Cardiac septum (tissue), 1 donor: ENCODE data around the gene NEDD4L. TPM values are rescaled to one million over a fixed set of nuclear protein-coding genes. Genes with fewer than 3 reads are reported as not detected.
"Not testable (repeated sequence)": the region's sequence is repeated elsewhere in the genome, so short reads cannot be mapped to it uniquely, and the experiment has no call there.

Experiments
- DNase-seq: peaks from one replicate; pipeline ENCODE4 v3.0.0-alpha.2; 2020; ENCODE audit warnings: low spot score
- intact Hi-C: fragments of 100-400 bp; cut with DNase I; formaldehyde crosslinking; loops from one replicate; pipeline ENCODE4 v1.14.0; 2022
- total RNA-seq: library from RNA; stranded (reverse); fragmentation: NEBNext Ultra II Directional; extraction: Animal tissue kit (Norgen Biotek cat#: 25700); gene quantifications from one replicate; pipeline ENCODE4 v1.2.1, GENCODE V29; 2021
- donor health status: DM: no; HTN: no; CAD: no.

The NEDD4L gene
- total RNA-seq, 1 donor from 2014 or later, result 49.3 TPM

DNA sequence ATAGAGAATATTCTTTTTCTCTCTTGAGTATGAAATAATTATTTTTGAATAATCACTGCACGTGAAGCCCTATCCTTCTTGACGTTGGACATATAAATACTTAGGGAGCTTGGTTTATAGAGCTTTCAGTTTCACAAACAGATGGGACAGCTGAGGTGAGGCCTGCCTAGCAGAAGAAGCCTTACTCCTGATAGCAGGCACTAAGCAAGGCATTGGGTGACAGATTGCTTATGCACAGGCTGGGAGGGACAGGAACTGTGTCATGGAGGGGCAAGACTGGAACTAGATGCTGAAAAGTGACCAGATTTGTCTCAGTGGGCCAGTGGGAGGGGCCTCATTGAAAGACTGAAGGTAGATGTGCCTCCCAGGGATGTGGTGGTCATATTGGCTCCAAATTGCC is 220.8 kb downstream of the NEDD4L start:
- DNase-seq, result no peak
- intact Hi-C loops, result no loop called here

DNA sequence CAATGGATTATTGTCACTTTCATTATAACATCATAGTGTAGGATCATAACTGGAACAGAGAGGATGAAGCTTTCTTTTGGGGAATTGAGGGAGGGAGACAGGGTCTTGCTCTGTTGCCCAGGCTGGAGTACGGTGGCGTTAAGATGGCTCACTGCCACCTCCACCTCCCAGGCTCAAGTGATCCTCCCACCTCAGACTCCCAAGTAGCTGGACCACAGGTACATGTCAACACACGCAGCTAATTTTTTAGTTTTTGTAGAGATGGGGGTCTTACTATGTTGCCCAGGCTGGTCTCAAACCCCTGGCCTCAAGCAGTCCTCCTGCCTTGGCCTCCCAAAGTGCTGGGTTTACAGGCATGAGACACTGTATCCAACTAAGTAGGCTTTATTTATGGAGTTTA is 221.5 kb downstream of the NEDD4L start:
- intact Hi-C loops, DNase-seq: not testable (repeated sequence)

DNA sequence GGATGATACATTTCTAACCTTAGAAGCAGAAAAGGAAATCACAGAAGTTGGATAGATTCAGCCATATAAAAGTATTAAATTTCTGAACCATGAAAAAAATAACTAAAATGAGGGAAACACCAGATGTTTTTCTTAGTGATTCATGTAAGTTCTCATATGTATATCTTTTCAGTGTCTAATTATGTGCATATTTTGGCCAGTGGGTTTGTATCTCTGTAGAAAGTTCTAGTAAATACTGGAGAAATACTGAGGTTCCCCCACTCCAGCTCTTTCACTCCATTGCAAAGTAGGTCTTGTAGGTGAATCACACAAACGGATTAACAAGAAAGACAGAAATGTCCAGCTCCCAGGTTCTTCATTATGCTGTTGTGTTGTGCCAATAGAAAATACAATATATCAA is 222.3 kb downstream of the NEDD4L start:
- intact Hi-C loops, result no loop called here
- DNase-seq, result no peak

DNA sequence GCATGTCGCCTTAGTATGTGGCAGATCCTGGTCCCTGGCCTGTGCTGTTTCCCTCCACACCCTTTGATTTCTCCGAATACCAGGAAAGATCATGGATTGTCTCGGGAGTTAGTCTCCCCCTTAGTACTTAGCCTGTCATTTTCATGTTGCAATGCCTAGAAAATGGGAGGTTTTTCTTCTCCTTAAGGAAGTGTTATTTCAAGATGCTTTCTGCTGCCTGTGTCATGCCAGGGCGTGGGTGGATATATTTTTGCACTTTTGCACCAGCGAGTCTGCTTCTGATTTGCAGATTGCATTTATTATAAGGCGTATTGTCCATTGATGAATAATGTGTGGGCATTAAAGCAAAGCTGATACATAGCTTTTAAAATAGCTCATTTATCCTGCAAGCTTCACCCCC is 223.5 kb downstream of the NEDD4L start:
- intact Hi-C loops, result no loop called here

DNA sequence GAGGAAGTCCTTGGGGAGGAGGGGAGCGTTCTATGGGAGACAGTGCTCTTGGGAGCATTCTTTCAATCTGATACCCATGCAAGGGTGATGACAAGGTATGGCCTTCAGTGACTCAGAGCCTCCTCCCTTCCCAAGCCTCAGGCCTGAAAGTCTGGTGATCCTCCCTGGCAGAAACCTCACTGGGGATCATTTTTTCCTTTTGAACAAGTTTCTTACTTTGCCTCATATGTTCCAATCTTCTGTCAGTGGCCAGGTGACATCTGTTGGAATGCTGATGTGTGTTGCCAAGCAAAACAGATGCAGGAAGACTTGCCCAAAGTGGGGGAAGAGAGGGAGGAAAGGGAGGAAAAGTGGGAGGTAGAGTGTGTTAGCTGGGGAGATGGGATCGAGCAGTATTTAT is 224.8 kb downstream of the NEDD4L start:
- DNase-seq, result no peak
- intact Hi-C loops, result no loop called here

More for the DNA sequence above, 223.5 kb downstream of the NEDD4L start:
- no peak for DNase-seq

DNA sequence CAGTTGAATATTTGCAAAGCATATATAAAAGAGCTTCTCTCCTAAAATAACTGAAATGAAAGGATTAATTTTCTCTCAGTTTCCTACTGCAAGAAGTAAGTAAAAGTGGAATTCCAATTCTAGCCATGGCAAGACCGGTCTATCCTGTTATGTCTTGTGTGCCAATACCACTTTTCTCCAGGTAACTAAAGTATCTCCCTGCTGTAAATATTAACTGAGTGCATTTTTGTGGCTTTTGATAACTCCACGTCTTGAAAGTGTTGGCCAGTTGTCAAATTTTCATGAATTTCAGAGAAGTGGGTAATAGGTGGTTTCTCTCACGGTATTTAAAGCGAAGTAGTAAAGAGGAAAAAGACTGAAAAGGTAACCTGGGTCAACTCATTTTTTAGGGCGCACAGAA is 225.9 kb downstream of the NEDD4L start:
- no peak for DNase-seq
- intact Hi-C loops, result no loop called here

DNA sequence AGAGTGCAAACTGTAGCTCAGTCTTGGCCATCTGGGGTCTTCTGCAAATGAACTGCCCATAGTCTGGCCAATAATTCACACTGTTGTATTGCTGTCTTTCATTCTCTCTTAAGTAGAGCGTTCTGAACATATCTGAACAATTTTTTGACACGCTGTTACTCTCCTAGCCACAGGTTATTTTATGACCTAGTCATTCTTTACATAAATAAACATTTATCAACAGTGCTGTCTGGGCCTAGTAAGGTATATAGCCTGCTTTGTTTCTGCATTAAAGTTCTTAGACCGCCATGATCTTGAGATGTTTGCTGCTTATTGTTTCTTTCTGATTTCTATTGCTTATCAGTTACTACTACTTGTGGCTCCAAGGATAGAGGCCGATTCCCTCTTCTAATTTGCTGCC is 226.4 kb downstream of the NEDD4L start:
- intact Hi-C loops, result no loop called here
- no peak for DNase-seq

DNA sequence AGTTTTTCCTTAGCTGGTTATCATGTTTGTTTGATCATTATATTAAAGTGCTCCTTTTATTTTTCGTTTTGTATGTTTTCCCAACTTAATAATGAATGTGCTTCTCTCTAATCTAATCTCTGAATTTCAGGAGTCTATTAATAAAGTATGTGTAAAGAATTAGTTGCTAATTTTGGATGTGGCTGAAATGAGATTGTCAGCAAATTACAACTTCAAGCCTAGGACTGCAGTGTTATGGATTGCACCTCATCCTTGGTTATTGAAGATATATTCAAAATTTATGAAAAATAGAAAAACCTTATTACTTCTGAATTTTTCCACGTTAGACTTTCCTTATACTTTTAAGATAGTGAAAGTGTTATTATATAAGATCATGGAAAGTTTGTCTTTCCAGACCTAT is 227.7 kb downstream of the NEDD4L start:
- DNase-seq, result no peak
- intact Hi-C loops, result no loop called here

DNA sequence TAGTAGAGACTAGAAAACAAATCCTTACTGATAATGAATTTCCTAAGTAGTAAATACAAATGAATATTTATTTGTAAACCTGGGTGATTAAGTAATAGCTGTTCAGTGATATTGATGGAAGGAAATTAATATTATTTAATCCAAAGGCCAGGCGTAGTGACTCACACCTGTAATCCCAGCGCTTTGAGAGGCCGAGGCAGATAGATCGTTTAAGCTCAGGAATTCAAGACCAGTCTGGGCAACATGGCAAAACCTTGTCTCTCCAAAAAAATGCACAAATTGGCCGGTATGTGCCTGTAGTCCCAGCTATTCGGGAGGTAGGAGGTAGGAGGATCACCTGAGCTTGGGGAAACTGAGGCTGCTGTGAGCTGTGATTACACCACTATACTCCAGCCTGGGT is 228.2 kb downstream of the NEDD4L start:
- no peak for DNase-seq
- intact Hi-C loops, result no loop called here

DNA sequence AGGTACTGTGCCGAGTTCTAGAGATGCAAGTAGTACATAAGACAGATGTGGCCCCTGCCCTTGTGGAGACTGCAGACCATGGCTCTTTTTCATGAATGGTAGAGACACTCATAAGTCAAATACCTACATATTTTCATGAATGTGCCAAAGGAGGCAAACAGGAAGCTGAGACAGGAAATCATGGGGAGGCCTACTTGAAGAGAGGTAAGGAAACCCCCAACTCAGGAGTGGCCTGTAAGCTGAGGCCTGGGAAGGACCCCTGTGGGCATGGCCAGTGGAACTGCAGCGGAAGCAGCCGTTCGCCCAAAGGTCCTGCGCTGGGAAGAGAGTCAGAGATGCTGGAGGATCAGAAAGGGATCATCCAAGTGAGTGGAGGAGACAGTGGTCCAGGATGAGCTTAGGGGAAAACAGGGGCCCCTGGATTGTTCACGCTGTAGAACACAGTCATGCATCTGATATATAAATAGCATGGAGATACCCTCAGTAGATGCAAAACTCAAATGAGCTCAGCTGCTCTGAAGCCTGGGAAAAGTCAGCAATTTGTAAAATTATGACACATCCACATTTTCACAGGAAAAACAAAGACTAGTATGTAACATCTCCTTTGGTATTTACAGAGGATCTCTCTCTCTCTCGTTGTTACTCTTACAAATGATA is 228.9 kb downstream of the NEDD4L start:
- no peak for DNase-seq
- intact Hi-C loops, result no loop called here

DNA sequence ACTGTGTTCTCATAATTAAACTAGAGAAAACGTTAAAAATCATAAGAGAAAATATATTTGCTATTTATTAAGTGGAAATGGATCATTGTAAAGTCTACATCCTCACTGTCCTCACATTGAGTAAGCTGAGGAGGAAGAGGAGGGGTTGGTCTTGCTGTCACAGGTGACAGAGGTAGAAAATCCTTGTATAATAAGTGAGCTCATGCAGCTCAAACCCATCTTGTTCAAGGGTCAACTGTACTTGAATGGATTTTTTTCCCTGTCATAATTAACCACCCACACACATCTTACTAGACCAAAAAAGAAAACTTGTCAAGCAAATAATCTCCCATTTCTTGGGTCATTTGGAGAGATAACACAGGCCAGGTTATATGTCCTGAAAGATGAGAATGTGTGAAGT is 231.2 kb downstream of the NEDD4L start:
- DNase-seq, result no peak
- intact Hi-C loops, result no loop called here

DNA sequence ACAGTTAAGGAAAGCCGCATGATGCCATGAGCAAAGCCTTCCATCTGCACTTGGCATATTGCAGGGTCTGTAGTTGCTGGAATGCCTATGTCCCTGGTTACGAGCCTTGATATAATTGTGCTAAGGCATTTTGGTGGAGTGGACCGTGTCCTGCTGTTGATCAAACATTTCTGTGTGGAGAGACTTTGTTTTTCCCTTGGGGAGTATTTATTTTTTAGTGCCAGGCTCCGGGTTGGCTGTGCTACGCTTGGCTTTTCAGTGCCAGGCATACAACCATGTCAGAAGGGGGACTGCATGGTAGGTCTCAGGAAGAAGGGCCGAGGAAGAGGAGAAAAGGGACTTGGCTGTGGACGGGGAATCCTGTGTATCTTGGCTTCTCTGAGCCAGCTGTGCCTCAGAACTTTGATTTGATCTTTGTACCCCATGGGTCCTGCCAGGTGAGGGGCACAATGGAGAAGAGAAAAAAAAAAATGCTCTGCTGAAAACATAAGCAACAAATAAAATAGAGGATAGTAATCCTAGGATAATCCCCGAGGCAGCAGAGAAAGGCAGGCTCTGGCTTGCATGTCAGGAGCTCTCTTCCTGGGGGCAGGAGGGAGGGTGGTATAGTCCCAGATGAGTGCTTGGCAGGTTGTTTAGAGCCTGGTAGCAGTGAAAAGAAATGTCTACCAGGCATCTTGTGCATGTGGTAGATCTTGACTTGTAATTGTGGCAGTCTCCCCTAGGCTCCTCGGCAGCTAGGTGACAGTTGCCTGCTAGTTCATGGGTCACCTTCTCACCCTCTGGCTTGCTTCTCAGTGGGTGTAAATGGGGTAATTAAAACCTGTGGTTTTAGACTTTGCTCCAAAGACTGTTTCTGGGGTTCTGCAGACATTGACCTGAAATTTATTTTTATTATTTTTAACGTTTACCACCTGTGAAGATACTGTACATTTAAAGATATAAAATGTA is 233.0 kb downstream of the NEDD4L start:
- DNase-seq, result no peak
- intact Hi-C loops, result no loop called here

DNA sequence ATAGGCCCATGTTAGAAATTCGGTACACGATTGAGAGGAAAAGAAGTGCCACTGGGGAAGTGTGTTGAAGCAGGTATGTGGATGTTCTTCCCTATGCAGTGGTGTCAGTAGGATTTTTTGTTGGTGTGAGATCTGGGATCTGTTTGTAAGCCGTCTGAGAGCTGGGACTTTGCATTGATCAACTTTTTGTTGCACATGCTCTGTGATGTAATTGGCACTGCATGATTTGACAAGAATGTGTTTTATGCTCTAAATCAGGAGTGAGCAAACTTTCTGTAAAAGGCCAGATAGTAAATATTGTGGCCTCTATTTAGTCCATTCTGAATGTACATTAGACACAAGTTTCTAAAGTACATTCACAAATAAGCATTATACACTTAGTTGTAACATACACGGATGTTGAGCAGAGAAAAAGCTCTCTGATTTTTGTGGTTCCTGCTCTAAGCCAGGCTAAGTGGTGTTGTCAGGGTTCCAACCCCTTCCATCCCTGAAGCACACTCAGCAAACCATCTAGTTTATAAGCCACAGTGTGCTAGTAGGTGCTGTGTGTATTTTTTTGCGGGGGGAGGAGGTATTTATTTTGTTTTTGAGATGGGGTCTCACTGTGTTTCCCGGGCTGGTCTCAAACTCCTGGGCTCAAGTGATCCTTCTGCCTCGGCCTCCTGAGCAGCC is 235.6 kb downstream of the NEDD4L start:
- intact Hi-C loops, result no loop called here
- no peak for DNase-seq

DNA sequence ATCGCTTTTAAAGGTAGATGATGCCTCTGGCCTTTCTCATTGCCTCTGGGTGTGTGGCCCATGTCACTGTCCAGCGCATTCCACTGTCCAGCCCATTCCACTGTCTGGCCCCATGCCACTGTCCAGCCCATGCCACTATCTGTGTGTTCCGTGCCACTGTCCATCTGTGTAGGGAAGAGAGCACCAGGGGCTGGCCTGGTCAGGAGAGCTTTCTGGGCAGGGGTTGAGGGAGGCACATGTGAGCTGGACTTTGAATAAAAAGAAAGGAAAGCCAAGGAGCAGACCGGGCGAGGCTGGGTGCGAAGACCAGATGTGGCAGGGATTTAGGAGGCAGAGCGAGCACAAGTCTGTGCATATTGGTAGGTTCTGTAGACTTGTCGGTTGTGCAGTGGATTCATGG is 236.2 kb downstream of the NEDD4L start:
- DNase-seq, result no peak
- intact Hi-C loops, result no loop called here

DNA sequence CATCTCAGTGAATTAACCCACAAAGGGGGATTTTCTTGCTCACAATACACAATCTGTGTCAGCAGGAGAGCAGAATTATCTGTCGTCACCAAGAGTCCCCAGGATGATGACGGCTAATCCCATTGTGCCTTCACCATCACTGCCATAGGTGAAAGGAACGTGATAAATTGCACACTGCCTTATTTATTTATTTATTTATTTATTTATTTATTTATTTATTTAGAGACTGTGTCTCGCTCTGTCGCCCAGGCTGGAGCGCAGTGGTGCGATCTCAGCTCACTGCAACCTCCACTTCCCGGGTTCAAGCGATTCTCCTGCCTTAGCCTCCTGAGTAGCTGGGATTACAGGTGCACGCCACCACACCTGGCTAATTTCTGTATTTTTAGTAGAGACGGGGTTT is 238.8 kb downstream of the NEDD4L start:
- intact Hi-C loops, DNase-seq: not testable (repeated sequence)

DNA sequence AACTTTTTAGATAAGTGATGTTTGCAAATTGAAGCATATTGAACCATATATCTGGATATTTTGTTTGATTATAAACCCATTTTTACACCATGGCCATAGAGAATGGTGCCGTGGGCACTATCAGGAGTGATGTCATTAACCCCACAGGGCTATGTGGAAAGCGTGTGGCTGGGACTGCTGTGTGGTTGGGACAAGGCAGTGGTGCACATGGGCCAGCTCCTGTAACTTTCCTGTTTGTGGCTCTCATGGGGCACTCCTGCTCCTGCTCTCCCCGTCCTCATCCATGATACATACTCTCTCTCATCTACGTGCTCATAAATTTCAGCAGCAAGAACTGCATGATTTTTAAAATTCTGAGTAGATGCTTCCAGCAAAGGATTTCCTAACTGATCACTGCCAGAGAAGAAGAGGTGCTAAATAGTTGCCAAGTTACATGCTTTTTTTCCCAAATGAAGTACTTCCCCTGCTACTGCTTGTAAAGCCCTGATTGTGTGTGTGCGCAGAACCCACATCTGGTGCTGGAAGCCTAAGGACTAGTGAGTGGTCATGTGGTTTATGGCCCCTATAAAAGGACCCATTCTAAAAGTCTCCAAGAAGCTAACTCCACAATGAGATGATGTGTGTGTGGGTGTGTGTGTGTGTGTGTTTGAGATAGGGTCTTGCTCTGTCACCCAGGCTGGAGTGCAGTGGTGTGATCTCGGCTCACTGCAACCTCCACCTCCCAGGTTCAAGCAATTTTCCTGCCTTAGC is 240.8 kb downstream of the NEDD4L start:
- DNase-seq, result no peak
- intact Hi-C loops, result no loop called here

DNA sequence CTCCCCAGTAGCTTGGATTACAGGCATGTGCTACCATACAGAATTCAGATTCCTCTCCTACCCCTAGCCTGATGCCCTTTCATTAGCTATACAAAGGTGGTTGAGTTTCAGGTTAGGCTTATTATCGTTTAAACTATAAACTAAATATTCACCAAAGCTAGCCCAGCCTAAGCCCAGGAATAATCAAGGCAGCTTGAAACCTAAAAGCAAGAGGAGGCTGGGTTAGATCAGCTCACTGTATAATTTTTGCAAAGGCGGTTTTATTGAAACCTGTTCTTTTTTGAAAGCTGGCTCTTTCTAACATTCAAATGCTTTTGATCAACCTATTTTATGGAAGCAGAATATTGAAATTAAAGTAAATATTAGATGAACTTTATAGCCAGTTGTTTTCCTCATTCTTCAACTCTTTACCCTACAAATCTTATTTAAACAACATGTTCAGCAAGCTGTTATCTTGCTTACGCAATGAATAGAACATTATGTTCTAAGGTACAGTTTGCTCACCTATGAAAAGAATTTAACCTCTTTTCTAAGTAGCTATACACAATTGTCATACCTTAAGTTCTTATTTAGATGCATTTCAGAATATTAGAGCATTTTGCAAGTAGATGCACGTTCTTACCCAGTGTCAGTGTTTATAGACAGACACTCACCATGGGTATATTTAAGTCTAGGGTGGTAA is 241.6 kb downstream of the NEDD4L start:
- intact Hi-C loops, result no loop called here
- DNase-seq, result no peak

DNA sequence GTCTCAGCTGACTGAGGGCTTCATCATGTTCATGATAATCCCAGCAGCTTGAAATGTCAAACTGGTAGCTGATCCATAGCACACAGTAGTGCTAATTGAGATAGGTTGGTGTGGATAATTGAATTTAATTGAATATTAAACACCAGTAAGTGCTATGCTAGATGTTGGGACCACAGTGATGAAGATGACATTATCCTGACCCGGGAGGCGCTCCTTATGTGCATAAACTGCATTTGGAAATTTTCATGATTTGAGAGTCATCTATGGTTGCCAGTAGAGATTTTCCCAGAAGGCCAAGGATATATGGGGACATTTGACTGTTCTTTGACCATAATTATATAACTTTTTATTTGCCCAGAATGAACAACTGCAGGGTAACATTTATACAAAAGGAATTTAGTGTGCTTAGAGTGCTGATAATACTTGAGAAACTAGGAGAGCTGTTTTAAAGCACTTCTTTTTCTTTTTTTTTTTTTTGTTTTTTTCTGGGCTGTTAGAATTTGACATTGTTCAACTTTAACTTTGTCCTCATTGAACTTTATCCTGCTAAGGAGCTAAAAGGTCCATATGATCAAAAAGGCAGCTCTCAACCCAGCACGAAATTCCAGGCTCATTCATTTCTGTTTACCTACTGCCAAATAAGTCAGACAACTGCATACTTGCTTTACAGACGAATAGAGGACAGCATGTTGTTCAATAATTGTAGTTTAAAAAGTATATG is 242.8 kb downstream of the NEDD4L start:
- intact Hi-C loops, result no loop called here
- no peak for DNase-seq
